GM19023 (cell line): ENCODE data around the gene RAPGEF4.

Source experiments
- ATAC-seq: cut with Tn5 transposase; IDR thresholded peaks from one replicate; pipeline ENCODE4 v1.9.1; 2021; ENCODE audit warnings: mild to moderate bottlenecking, moderate library complexity; ENCODE audit not compliant: unreplicated experiment

Gene RAPGEF4

DNA sequence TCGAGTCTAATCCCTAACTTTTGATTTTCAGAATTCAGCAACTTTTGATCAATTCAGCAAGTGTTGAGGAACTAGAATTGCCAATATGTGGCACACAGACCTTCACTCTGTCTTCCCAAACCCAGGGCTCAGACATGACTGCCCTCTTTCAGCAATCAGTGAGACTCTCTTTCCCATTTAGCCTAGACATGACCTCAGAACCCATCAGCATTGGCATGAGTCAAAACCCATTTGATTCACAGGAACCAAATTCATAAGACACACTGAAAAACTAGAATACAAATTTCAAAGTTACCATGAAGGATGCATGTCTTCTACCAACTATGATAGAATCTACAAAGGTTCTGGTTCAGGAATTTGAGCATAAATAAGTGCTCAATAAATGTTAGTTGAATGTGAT, 226.4 kb downstream of the RAPGEF4 start:
- no peak for ATAC-seq

DNA sequence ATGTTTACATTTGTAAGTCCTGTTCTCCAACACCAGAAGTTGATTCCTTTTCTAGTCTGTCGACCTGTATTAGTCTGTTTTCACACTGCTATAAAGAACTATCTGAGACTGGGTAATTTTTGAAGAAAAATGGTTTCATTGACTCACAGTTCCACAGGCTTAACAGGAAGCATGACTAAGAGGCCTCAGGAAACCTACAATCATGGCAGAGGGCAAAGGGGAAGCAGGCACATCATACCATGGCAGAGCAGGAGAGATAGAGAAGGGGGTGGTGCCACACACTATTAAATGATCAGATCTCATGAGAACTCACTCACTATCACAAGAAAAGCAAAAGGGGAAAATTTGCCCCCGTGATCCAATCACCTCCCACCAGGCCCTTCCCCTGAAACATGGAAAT, 227.2 kb downstream of the RAPGEF4 start:
- ATAC-seq, result no peak

DNA sequence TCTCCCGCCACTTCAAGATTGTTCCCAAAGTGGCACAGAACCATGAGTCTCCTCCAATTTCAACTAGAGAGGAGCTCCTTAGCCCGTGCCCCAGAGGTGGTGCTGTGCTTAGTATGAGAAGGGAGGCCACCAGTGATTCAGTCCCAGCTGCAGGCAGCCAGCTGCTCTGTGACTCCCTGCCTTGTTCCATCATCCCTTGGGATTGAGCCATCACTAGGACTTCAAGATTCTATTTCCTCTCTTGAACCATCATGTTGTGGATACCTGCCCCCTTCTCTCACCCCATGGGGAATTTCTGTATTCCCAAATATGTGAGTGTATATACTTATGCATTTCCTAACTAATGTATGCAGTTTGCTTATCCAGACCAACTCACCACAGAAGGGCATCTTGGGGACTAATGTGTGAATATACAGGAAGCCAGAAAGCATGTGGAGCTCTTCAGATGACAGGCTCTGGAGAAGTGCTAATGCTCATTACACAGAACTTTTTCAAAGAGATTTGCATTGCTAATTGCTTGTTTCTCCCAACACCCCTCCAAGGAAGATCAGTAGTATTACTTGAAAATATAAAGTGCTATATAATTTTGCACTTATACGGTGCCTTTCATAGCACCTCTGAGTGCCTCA, 229.0 kb downstream of the RAPGEF4 start:
- ATAC-seq, result no peak

DNA sequence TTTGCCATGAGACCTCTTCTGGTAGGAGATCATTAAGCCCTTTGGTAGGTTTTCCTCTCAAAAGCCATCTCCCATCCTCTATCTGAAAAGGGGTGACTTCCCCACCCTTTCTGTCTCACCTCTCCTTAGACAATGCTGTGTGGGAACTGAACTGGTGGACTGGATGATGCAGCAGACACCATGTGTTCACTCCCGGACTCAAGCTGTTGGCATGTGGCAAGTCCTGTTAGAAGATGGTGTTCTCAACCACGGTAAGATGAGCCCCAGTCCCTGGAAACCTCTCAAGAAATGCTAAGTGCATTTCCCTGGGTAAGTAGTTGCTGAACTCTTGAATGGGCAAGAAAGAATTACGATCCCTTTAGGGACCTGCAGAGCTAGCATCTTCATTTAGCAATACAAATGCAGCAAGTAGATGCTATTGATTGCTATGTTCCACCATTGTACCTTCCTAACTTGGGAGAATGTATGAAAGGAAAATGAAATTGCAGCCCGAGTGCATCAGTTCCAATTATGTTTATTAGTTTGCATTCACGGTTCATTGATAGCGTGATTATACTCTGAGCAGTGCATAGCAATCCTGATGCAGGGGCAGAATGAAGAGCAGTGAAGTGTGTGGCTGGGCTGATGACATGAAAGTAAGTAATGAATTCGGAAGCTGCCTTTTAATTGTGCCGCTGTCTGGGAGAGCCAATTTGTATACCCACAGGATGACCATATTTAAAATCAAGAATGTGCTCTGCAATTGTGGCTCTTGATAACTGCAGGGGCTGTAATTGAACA, 230.0 kb downstream of the RAPGEF4 start:
- no peak for ATAC-seq

GRCh38 chr2:172967036-172967982, 231.7 kb downstream of the RAPGEF4 start:
- ATAC-seq, result no peak

DNA sequence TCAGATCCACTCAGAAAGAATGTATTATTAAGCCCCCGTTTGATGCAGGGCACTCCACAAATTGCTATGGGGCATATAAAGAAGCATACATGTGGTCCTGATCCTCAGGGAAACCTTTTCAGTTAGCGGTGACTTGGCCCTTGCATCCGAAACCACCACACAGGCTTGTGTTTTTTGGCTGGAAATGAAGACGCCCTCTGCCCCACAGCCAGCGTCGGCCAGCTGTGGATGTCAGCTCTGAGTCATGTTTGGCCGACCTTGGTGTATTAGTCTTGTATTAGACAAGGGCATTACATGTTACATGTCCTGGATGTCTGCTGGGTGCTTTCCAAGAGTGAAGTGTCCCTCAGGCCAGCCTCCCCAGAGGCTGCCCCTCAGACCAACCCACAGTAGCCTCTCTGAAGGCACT, 232.4 kb downstream of the RAPGEF4 start:
- no peak for ATAC-seq

GRCh38 chr2:172969166-172969565, 233.5 kb downstream of the RAPGEF4 start:
- ATAC-seq, result no peak

GRCh38 chr2:172969609-172970008, 234.0 kb downstream of the RAPGEF4 start:
- ATAC-seq, result no peak

DNA sequence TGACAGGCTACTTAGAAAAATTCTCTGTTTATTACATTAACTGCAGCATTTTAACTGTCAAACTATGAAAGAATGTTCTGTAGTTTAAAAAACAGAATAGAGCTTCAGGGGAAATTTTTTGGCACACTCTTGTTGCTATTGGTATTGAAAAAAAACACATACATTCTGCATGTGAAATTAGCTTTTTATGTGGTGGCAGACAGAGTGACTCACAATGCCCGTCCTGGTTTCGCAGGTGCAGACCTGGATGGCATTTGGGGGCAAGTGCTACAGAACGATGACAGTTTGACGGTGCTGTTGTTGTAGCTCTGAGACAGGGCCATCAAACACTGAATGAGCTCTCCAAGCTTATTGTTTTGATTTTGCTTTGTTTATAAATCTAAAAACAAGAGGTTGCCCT, 235.0 kb downstream of the RAPGEF4 start:
- ATAC-seq, result no peak

DNA sequence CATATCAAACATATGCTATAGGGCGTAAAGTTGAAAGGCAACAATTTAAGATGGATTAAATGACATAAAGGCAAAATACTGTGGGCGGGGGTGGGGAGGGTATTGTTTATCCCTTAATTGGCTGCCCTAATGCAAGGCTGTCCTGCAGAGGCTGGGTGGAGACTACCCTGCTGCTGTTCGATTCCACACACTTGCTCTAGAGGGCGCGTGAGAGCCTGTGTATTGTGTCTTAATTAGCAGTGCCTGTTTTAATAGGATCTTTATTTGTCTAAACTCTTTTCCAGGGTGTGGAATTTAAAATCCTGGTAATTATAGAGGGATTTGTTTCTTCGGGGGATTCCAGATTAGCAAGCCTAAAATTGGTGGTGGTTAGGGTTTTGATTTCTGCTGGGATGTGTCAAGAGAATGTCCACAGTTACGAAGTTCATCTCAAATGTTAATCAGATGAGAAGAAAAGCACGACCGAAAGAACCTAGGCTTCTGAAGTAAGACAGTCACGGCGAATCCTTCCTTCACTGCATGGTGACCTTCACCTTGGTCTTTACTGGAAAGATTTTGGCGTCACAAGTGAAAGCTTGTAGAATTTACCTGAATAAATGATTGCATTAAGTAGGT, 236.5 kb downstream of the RAPGEF4 start:
- no peak for ATAC-seq

DNA sequence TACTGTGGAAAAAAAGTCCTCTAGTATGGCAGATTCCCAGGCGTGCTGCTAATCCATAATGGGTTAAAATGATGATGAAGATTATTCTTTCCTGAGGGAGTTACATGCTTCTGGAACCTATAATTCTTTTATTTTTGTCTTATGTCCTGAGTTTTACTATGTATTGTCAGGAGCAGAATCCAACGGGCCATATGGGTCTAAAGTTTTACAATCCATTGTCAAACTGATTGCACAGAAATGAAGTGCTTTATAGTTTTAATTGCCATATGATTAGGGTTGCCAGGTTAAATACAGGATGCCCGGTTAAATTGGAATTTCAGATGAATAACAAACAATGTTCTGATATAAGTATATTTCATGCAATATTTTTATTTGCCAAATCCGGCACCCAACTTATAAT, 239.1 kb downstream of the RAPGEF4 start:
- ATAC-seq, result no peak

DNA sequence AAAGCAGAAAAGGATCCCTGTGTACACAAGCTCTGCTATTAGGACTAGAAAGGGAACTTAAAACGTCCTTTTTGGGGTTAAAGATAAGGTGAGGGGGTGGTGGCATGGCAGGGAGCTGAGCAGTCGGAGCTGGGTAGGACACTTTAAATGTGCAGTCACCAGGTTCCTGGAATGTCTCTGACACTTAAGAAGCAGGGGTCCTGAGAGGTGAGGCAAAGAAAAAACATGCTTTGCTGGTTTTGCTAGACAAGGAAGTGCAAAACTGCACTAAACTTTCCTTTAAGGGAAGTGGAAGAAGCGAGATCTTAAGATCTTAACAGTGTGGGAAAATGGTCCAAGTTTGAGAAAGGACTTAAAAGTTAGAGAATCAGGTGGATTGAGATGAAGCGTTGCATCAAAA, 240.5 kb downstream of the RAPGEF4 start:
- ATAC-seq, result no peak

- no peak for ATAC-seq
These were observed 241.2 kb downstream of the RAPGEF4 start for GRCh38 chr2:172976816-172977215.

DNA sequence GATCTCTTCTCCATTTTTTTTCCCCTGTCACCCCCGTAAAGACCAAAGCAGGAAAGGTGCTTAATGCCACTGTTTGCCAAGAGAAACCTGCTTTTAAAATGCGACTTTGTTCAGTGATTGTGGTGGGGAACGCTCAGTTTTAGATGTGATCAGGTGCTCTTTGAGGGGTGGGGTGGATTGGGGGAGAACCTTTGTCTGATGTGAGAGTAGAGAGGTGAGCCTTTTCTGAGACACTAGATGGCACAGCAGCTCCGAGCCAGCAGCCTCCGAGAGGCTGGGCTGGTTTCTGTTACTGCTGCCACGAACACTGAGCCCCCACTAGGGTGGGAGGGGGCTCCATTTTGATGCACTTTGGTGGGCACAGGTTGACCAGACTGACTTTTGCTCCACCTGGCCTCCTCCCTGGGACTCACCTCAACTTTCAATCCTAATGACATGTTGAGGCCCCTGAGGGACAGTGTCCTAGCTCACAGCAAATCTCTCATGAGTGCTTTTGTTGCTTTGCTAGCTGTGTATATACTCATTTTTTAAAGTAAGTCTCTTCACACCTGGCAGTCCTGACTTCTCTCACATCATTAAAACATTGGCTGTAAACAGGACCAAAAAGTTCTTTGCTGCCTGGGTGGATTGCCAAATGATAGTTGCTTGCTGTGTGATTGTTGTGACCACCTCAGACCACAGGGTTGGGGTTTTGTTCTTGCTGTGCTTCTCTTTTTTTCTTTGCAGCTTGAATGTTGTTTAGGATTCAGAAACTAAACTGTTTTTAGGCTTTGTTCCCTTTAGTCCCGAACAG, 241.8 kb downstream of the RAPGEF4 start:
- ATAC-seq, result no peak

DNA sequence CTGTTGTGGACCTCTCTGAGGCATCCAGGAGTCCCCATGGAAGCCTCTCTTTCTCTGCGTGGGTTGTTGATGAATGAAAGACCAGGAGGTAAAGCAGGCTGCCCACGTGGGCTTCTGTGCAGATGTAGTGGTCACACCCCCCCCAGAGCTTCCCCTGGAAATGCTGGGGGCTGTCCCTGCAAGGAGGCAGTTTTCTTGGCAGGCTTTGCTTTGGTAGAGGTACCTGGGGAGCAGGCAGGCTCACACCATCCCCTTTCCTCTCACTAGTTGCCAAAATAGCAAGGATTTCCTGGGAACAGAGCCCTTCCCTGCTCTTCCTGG, 242.4 kb downstream of the RAPGEF4 start:
- no peak for ATAC-seq

DNA sequence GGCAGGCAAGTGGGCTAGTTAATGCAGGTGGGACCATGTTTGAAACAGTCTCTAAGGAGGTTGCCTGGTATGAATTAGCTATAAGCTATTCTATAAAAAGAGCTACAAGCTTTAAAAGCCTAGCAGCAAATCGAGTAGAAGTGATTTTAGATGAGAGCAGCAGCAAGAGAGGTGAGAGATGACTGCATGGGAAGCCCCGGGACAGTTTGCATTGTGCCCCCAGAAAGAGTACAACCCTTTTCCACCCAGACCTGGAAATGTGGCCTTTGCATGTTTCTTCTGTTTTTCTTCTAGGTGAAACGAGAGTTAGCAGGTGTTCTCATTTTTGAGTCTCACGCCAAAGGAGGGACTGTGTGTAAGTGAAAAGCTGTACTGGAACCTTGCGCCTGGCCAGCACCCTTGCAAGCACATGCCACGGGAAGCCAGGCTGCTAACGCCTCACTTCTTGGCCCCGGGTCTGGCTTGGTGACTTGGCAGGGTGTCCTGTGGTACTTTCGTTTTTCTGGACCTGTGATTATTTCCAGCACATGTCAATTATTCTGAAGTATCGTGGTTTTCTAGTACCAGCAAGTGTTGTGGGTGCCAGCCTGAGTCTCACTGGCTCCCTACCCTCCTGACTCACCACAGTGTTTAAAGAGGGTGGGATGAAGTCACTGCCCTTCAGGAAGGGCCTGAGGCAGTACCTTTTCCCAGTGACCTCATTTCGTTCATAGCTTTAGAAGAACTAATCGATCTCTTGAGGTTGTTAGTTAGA, 249.7 kb downstream of the RAPGEF4 start:
- ATAC-seq, result no peak

DNA sequence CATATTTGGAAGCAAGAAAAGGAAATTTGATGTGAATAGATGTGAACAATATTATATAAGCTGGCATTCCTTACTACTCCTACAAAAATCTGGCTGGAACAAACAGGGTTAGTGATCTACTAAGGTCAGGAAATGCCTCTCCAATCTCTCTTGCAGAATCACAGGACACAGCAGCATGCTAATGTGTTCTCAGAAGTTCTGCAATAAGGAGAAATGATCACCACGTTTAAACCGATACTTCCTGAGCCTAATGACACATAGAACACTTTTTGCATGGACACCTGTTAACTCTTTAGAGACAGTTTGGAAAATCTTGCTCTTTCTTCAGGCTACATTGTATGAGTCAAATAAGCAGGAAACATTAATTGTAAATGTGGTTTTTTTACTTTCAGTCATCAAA, 250.4 kb downstream of the RAPGEF4 start:
- no peak for ATAC-seq

GRCh38 chr2:172988728-172989127, 253.1 kb downstream of the RAPGEF4 start:
- ATAC-seq, result no peak

DNA sequence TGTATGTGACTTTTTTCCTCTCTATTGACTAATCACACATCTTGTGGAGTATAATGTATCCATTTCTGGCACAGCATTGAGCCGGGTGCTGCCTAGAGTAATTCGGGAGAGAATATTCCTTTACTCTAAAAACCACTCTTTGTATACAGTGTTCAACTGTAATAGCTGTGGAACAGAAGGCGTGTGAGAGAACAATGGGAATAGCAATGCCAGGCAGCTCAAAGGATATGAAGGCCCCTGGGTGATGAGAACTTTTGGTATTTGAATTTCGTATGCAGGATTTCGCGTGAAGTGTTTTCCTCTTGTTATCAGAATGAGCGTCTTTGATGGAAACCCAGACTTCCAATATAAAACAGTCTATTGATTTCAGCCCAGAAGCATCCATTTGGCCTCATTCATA, 255.4 kb downstream of the RAPGEF4 start:
- ATAC-seq, result no peak

- no peak for ATAC-seq
These were observed 257.5 kb downstream of the RAPGEF4 start for GRCh38 chr2:172993139-172993538.
